GM12891 (cell line): ENCODE data around the gene ANK2.

Source experiments
- DNase-seq: peaks from one replicate; pipeline ENCODE4 v3.0.0; 2011; ENCODE audit warnings: low spot score; ENCODE audit not compliant: insufficient read length
- FAIRE-seq: peaks from 2 replicates; lab custom pipeline; 2011; peaks lifted over from hg19 to GRCh38; lab: Jason Lieb, UNC
- PAX5 ChIP-seq: IDR thresholded peaks from 2 replicates; pipeline ENCODE4 v1.6.1; 2011; ENCODE audit warnings: low read length, moderate library complexity, mild to moderate bottlenecking; ENCODE audit not compliant: insufficient read depth, severe bottlenecking
- POLR2A ChIP-seq: IDR thresholded peaks from 2 replicates; pipeline ENCODE4 v1.6.1; 2011; ENCODE audit warnings: low read depth, low read length, control low read depth
- POLR2AphosphoS5 ChIP-seq: IDR thresholded peaks from 2 replicates; pipeline ENCODE4 v1.6.1; 2011; ENCODE audit warnings: low read depth, low read length, control low read depth
- POU2F2 ChIP-seq: IDR thresholded peaks from 2 replicates; pipeline ENCODE4 v1.6.1; 2011; ENCODE audit warnings: low read depth, mild to moderate bottlenecking, control low read depth, low read length, moderate library complexity
- SPI1 ChIP-seq: IDR thresholded peaks from 2 replicates; pipeline ENCODE4 v1.6.1; 2011; ENCODE audit warnings: low read depth, low read length, control low read depth
- TAF1 ChIP-seq: IDR thresholded peaks from 2 replicates; pipeline ENCODE4 v1.6.1; 2011; ENCODE audit warnings: low read depth, low read length, control low read depth

Gene ANK2

DNA sequence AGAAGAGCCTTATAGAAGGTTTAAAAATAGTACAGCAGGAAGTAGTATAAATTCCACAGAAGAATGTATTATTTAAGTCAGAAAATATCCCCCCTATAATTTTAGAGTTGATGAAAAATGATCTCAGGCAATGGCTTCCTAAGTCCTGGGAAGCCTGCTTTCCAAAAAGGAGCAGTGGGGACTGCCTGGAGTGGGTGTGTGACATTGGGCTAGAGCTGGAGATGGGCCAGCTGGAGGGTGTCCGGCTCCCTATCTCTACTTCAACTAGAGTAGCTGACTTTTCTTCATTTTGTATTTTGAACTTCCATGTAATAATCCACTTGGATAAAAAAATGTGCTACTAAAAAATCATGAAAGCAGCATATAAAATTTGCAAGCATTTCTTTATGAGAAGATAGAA lies 253.9 kb downstream of the ANK2 start:
- TF ChIP-seq POU2F2 (no peak), POLR2A (no peak), SPI1 (no peak), TAF1 (no peak), POLR2AphosphoS5 (no peak), PAX5 (no peak)
- FAIRE-seq (no peak), DNase-seq (no peak)

DNA sequence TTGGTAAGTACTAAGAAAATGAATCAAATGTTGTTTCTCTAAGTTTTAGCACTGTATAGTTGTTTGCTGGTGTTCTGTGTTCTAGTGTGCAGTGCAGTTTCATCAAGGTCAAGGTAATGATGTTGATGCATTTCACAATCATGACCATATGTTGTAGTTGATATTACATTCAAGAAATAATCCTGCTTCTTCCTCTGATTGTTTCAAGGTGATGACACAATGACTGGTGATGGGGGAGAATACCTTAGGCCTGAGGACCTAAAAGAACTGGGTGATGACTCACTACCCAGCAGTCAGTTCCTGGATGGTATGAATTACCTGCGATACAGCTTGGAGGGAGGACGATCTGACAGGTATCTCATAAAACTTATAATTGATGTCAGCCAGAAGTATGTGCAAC lies 261.6 kb downstream of the ANK2 start:
- TF ChIP-seq PAX5 (no peak), POU2F2 (no peak), SPI1 (no peak), TAF1 (no peak), POLR2AphosphoS5 (no peak), POLR2A (no peak)
- DNase-seq (no peak), FAIRE-seq (no peak)

DNA sequence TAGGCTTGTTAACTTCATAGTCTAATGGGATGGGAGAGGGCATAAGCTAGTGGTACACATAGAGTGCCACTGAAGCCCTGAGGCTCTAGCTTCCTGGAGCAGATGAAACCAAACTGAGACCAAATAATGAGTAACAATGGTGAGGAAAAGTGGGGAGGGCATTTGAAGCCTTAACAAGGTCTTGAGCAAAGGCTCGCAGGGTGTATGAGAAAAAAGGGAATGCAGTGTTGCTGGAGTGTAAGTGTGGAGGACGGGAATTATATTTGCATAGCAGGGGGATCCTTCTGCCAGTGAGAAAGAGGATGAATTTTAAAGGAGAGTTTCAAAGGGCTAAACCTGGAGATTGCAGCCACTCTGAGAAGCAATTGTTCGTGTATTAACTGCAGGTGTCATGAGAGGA lies 263.1 kb downstream of the ANK2 start:
- no peak for FAIRE-seq
- TF ChIP-seq POLR2AphosphoS5 (no peak), SPI1 (no peak), PAX5 (no peak), TAF1 (no peak), POLR2A (no peak), POU2F2 (no peak)

DNA sequence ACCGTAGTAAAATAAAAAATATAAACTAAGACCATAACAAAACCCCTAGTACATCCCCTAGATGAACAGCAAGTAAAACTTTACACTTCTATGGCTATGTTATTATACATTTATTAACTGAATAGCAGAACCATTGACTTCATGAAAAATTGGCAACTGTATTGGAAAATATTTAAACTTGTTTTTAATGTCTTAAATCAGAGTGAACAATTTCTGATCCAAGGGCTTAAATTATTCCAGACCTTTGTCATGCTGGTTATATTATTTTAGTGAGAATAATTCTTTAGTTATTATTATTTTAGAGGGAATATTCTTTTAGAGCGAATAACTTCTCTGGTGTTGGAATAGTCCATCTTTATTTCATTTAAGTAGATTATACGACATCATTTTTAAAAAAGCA lies 265.0 kb downstream of the ANK2 start:
- FAIRE-seq (no peak), DNase-seq (no peak)
- no peak for TF ChIP-seq POLR2A
- TF ChIP-seq POLR2AphosphoS5: no peak
- TF ChIP-seq TAF1: no peak
- no peak for TF ChIP-seq SPI1
- no peak for TF ChIP-seq POU2F2
- no peak for TF ChIP-seq PAX5

More for the DNA sequence above, 263.1 kb downstream of the ANK2 start:
- DNase-seq: no peak

DNA sequence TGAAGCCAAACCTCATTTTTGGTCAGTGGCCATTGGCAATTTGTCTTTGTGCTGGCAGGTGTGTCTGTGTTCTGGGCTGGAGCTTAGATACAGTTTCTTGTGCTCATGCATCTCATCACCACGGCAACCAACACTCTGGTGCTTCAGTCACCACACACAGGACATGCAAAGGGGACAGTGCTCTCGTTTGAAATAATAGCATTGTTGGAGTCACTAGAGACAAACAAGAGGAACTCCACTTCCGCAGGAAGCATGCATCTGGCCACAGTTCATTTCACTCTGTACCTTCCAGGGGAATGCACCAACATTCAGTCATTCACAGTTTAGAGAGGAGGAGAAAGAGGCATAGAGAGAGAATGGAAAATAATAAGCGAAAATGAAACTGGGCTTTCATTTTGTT lies 267.4 kb downstream of the ANK2 start:
- FAIRE-seq (peak; percentile 76), DNase-seq (peak; percentile 18)
- TF ChIP-seq POU2F2 (0 out of 2 replicates have a peak, but pooled peaks have one; percentile 17), SPI1 (peak; percentile 61), POLR2AphosphoS5 (no peak), TAF1 (no peak), POLR2A (no peak), PAX5 (no peak)

DNA sequence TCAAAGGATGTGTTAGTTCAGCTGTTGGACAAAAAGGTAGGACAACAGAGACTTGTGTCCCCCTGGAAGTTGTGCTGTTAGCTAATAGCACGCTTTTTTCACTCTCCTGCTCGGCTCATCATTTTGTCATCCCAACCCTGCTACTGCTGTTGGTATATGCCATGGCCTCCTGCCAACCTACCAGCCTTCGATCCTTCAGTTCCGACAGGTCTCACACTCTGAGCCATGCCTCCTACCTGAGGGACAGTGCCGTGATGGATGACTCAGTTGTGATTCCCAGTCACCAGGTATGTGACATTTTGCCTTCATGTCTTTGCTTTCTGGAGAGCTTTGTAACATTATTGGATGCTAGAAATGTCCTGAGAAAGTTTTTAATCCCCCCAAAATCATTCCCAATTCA lies 268.1 kb downstream of the ANK2 start:
- DNase-seq: no peak
- no peak for TF ChIP-seq POU2F2
- TF ChIP-seq SPI1: no peak
- TF ChIP-seq POLR2A: no peak
- no peak for TF ChIP-seq TAF1
- no peak for TF ChIP-seq PAX5
- no peak for TF ChIP-seq POLR2AphosphoS5
- FAIRE-seq: peak; percentile 35

DNA sequence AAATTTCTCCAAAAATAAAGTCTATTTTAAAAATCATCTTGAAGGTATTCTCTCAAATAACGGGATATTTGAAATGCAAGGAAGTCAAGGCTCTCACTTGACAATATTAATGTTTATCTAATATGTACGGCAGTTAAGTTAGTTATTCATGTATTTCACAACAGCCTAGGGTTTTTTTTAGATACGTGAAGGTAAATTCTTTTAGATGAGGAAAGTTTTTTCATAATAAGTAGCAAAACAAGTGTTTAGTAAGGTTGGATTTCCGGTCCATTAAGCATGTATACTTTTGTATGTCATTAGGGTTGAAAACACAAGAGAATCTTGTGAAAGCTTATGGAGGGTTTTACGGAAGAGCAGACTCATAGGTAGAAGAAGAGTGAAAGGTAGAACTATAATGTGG lies 273.3 kb downstream of the ANK2 start:
- TF ChIP-seq POLR2AphosphoS5 (no peak), POLR2A (no peak), PAX5 (no peak), SPI1 (no peak), TAF1 (no peak), POU2F2 (no peak)
- DNase-seq (no peak), FAIRE-seq (no peak)

DNA sequence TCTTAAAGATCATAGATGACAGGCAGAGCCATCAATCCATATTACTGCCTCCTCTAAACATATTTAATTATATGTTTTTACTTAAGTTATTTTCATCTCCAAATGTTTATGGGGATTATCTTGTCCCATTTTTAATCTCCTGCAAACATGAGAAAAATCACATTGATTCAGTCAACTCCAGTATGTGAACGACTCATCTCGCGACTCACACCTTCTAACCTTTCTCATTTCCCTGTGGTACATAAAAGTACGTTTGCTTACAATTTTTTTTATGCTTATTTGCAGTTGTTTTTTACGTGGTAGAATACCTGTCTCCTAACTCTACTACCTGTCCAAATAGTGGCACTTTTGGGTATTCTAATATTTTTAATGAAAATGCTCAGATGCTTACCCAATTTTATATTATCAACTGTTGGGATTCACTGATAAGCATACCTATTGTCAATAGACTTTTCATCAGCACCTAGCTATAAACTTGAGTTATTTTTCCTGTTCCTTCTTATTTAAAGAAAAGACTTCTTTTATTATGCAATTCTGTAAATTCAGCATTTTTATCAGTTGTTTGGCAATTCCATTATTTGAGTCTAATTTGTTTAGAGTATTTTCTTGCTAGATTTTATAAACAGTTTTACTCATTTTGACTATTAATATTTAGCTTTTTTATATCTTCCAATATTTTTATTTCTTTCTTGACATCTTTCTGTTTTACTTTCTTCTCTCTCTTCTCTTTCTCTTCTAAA lies 276.6 kb downstream of the ANK2 start:
- TF ChIP-seq SPI1 (no peak), POLR2A (no peak), POU2F2 (no peak)
- DNase-seq (no peak), FAIRE-seq (no peak)

DNA sequence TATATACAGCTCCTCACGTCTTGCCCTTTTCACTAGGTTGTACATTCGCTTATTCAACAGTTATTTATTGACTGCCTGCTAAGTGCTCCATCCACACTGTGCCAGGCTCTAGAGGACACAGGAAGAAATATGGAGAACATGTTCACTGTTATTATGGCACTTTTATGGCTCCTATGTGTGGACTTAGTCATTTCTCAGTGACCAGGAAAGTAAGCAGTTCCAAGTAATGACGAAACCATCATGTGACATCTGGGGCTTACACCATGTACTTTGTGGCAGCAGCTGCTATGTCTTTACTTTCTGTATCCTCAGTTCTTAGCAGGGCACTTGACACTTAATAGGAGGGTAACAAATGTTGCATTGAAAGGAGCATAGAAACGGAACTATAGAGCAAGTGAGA lies 278.0 kb downstream of the ANK2 start:
- DNase-seq (no peak), FAIRE-seq (peak; percentile 41)
- no peak for TF ChIP-seq POLR2AphosphoS5
- no peak for TF ChIP-seq POLR2A
- no peak for TF ChIP-seq POU2F2
- no peak for TF ChIP-seq SPI1
- TF ChIP-seq TAF1: no peak
- no peak for TF ChIP-seq PAX5

DNA sequence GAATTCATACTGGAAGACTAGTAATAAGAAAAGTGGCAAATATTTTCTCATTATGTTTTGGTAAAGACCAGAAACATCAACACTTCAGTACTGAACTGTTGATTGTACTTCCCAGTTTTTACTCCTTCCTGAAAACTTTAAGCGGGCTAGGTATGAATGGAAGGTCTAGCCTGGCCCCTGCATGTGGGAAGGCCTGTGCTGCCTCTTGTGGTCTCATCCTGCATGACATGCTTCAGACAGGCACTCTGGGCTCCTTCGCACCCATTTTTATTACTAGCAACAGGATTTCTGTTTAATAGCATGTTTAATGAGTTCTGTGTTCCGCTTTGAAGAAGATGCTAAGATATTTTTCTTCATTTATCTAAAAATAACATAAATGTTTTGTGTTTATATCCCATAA lies 279.1 kb downstream of the ANK2 start:
- TF ChIP-seq POLR2A (no peak), TAF1 (no peak), PAX5 (no peak), POU2F2 (no peak), SPI1 (no peak), POLR2AphosphoS5 (no peak)
- no peak for DNase-seq
- no peak for FAIRE-seq
